HCT116 (cell line): ENCODE data around the gene DCAF15. TPM values are rescaled to one million over a fixed set of nuclear protein-coding genes. Genes with fewer than 3 reads are reported as not detected.

ENCODE experiments used
- ATAC-seq: fragments of 200-7000 bp; cut with Tn5 transposase; 2 replicates; pipeline ENCODE4 v1.9.1; 2020; ENCODE audit warnings: mild to moderate bottlenecking, moderate library complexity
- BruUV-seq: library from RNA; stranded (reverse); fragments of 400-500 nt; replicated peaks from 2 replicates; lab custom pipeline; 2021; lab: Mats Ljungman, UMichigan
- CTCF ChIA-PET: fragments of 300-600 bp; sonication (Branson Sonifier 250); formaldehyde crosslinking; loops from one replicate; lab custom pipeline; 2021; ENCODE audit warnings: antibody characterized with exemption; lab: Charles Lee
- POLR2A ChIA-PET: fragments of 300-600, 350-600 bp; sonication (Branson Sonifier 250); formaldehyde crosslinking; loops from one replicate; lab custom pipeline; 2021; ENCODE audit warnings: antibody characterized with exemption; lab: Charles Lee
- RAD21 ChIA-PET, 2 experiments: fragments of 300-600 bp; sonication (Branson Sonifier 250); formaldehyde crosslinking; loops; one replicate each; lab custom pipeline; 2023; ENCODE audit warnings: low total read pairs in 2 of 2; ENCODE audit not compliant: uncharacterized antibody in 2 of 2, unreplicated experiment in 2 of 2, low non-redundant PET in 1 of 2; lab: Charles Lee
- DNase-seq: peaks from one replicate; pipeline ENCODE4 v3.0.0-alpha.2; 2010; ENCODE audit warnings: low read depth, low spot score
- H2AFZ ChIP-seq: fragments of 200-600 bp; shearing (Covaris generic), sonication (generic); 2 replicates; pipeline ENCODE4 v1.6.1; 2017; ENCODE audit warnings: low read depth, mixed run types, mixed read lengths, antibody characterized with exemption, low read length; ENCODE audit not compliant: poor library complexity, severe bottlenecking
- H3K27ac ChIP-seq: 2 replicates; pipeline ENCODE4 v1.5.1; 2012; ENCODE audit warnings: low read depth, low read length
- H3K27me3 ChIP-seq: fragments of 200-600 bp; sonication (generic); 2 replicates; pipeline ENCODE4 v1.6.1; 2016; ENCODE audit warnings: mixed run types, low read length, mixed read lengths; ENCODE audit not compliant: insufficient read depth
- H3K36me3 ChIP-seq, 2 experiments: fragments of 200-500 bp in 1 of 2; fragments of 200-600 bp in 1 of 2; sonication (Bioruptor generic) in 1 of 2; sonication (generic) in 1 of 2; 2 replicates each; pipeline versions ENCODE4 v1.5.1 to v1.6.1; 2014 to 2016; ENCODE audit warnings: low read length in 2 of 2, inconsistent platforms in 1 of 2, mixed read lengths in 1 of 2, mixed run types in 1 of 2; ENCODE audit not compliant: insufficient read depth in 2 of 2, control insufficient read depth in 1 of 2
- H3K4me1 ChIP-seq, 2 experiments: fragments of 200-600 bp in 1 of 2; sonication (generic) in 1 of 2; 2 replicates each; pipeline versions ENCODE4 v1.5.1 to v1.6.1; 2012 to 2017; ENCODE audit warnings: low read length in 2 of 2, inconsistent platforms in 1 of 2, mild to moderate bottlenecking in 1 of 2, mixed read lengths in 1 of 2, mixed run types in 1 of 2, moderate library complexity in 1 of 2; ENCODE audit not compliant: insufficient read depth in 2 of 2, control insufficient read depth in 1 of 2
- H3K4me2 ChIP-seq: fragments of 200-600 bp; sonication (generic); 2 replicates; pipeline ENCODE4 v1.6.1; 2017; ENCODE audit warnings: mixed run types, low read length, mixed read lengths
- H3K4me3 ChIP-seq, 2 experiments: fragments of 200-600 bp in 1 of 2; sonication (generic) in 1 of 2; replicated peaks in 1 of 2; 2 replicates each; pipeline ENCODE4 v1.5.1; 2011 to 2016; ENCODE audit warnings: low read length in 2 of 2, control low read depth in 1 of 2, low read depth in 1 of 2, mild to moderate bottlenecking in 1 of 2, mixed read lengths in 1 of 2, mixed run types in 1 of 2
- H3K79me2 ChIP-seq: fragments of 200-600 bp; sonication (generic); 2 replicates; pipeline ENCODE4 v1.6.1; 2017; ENCODE audit warnings: mild to moderate bottlenecking, mixed run types, low read length, moderate library complexity, mixed read lengths; ENCODE audit not compliant: insufficient read depth
- H3K9ac ChIP-seq: fragments of 200-600 bp; sonication (generic); 2 replicates; pipeline ENCODE4 v1.6.1; 2016; ENCODE audit warnings: low read length, mixed read lengths
- H3K9me2 ChIP-seq: fragments of 200-600 bp; sonication (generic), shearing (Covaris generic); 2 replicates; pipeline ENCODE4 v1.6.1; 2017; ENCODE audit warnings: mixed run types, mild to moderate bottlenecking, moderate library complexity; ENCODE audit not compliant: insufficient read depth
- H3K9me3 ChIP-seq, 2 experiments: fragments of 200-500 bp in 1 of 2; fragments of 200-600 bp in 1 of 2; sonication (Bioruptor generic) in 1 of 2; sonication (generic) in 1 of 2; 2 replicates each; pipeline ENCODE4 v1.6.1; 2014 to 2017; ENCODE audit warnings: low read length in 2 of 2, mixed read lengths in 2 of 2, inconsistent platforms in 1 of 2, low read depth in 1 of 2, mild to moderate bottlenecking in 1 of 2, mixed run types in 1 of 2, moderate library complexity in 1 of 2; ENCODE audit not compliant: control insufficient read depth in 1 of 2, insufficient read depth in 1 of 2
- H4K20me1 ChIP-seq: fragments of 200-600 bp; sonication (generic), shearing (Covaris generic); 2 replicates; pipeline ENCODE4 v1.6.1; 2017; ENCODE audit warnings: mixed run types, mild to moderate bottlenecking, moderate library complexity; ENCODE audit not compliant: insufficient read depth
- ATF3 ChIP-seq: IDR thresholded peaks from 2 replicates; pipeline ENCODE4 v1.6.1; 2012
- CEBPB ChIP-seq: IDR thresholded peaks from 2 replicates; pipeline ENCODE4 v1.6.1; 2012; ENCODE audit warnings: low read depth
- CTCF ChIP-seq, 3 experiments: fragments of 200-600 bp in 1 of 3; sonication (generic) in 1 of 3; IDR thresholded peaks in 2 of 3; conservative IDR thresholded peaks in 1 of 3; 2 replicates each; pipeline ENCODE4 v1.5.1; 2012 to 2017; ENCODE audit warnings: low read depth in 2 of 3, low read length in 2 of 3, antibody characterized with exemption in 1 of 3, borderline replicate concordance in 1 of 3, control low read depth in 1 of 3, mild to moderate bottlenecking in 1 of 3, mixed read lengths in 1 of 3, mixed run types in 1 of 3, moderate library complexity in 1 of 3; ENCODE audit not compliant: insufficient read depth in 1 of 3
- EZH2 ChIP-seq: fragments of 200-600 bp; sonication (generic); IDR thresholded peaks from 2 replicates; pipeline ENCODE4 v1.6.1; 2017; ENCODE audit warnings: antibody characterized with exemption, mixed run types
- JUND ChIP-seq: IDR thresholded peaks from 2 replicates; pipeline ENCODE4 v1.6.1; 2012
- MAX ChIP-seq: IDR thresholded peaks from 2 replicates; pipeline ENCODE4 v1.6.1; 2012
- POLR2AphosphoS5 ChIP-seq: IDR thresholded peaks from 2 replicates; pipeline ENCODE4 v1.6.1; 2011; ENCODE audit warnings: mild to moderate bottlenecking, low read depth, low read length, moderate library complexity
- RAD21 ChIP-seq: IDR thresholded peaks from 2 replicates; pipeline ENCODE4 v1.6.1; 2012; ENCODE audit warnings: low read depth, mild to moderate bottlenecking
- SIN3A ChIP-seq: IDR thresholded peaks from 2 replicates; pipeline ENCODE4 v1.6.1; 2012; ENCODE audit warnings: low read depth
- SP1 ChIP-seq: IDR thresholded peaks from 2 replicates; pipeline ENCODE4 v1.6.1; 2012; ENCODE audit warnings: low read depth
- SRF ChIP-seq: IDR thresholded peaks from 2 replicates; pipeline ENCODE4 v1.6.1; 2012; ENCODE audit warnings: low read depth
- TCF7L2 ChIP-seq: IDR thresholded peaks from 2 replicates; pipeline ENCODE4 v1.7.0; 2011; ENCODE audit warnings: borderline replicate concordance, inconsistent platforms; ENCODE audit not compliant: insufficient read depth, insufficient read length; ENCODE audit errors: extremely low read depth
- intact Hi-C: fragments of 100-400 bp; cut with micrococcal nuclease; formaldehyde crosslinking; loops from 2 replicates; pipeline ENCODE4 v1.10.0; 2022
- total RNA-seq: library from RNA; stranded (reverse); gene quantifications from one replicate; pipeline ENCODE4 v1.2.1, GENCODE V29; 2021; ENCODE audit not compliant: unreplicated experiment

The DCAF15 gene
- total RNA-seq, 1 experiment from 2014 or later, result 46.2 TPM

DNA sequence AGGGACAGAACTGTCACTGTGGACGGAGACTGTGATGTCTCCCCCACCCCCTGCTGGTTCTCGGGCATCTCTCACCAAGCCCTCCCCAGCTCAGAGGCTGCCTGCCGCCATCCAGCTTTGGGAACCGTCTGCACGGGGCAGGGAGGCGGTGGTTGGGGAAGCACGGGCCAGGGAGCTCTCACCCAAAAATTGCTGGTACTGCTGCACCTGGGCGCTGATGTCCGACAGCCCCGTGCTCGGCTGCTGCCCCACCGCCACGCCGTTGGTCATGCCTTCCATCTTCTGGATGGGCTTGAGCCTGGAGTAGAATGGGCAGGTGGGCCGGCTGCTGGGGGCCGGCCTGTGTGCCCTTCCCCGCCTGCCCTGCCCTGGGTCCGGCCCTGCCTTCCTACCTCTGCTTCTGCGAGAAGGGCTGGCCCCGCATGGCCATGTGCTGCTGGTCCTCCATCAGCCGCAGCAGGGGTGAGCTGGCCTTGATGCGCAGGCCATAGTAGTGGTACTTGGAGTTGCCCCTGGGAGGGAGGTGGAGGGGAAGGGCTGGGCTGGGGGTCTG is 16.1 kb downstream of the DCAF15 start:
- intact Hi-C loops, result no loop called here
- H3K9ac ChIP-seq, result no peak overlapping the region
- no peaks in the 10 kb centered on the region for H3K9me2 ChIP-seq
- no peaks in the 10 kb centered on the region for H4K20me1 ChIP-seq
- DNase-seq (no peak), ATAC-seq (no peak)
- H3K4me3 ChIP-seq, result no peak overlapping the region
- H3K4me2 ChIP-seq, result no peak overlapping the region
- no TSS peak for BruUV-seq
- no peak for TF ChIP-seq JUND
- no peak for TF ChIP-seq SRF
- TF ChIP-seq EZH2, result no peak
- no peak for TF ChIP-seq CTCF (IDR thresholded peaks at IDR 0.05 in 2 of 3, conservative IDR thresholded peaks at IDR 0.05 in 1 of 3; ENCODE audit: borderline replicate concordance in 1 of 3, insufficient read depth in 1 of 3, low read depth in 2 of 3, low read length in 2 of 3)
- TF ChIP-seq SIN3A, result no peak
- TF ChIP-seq ATF3, result no peak
- no peak for TF ChIP-seq CEBPB
- no peak for TF ChIP-seq SP1
- TF ChIP-seq POLR2AphosphoS5, result no peak
- TF ChIP-seq RAD21, result no peak
- TF ChIP-seq MAX, result no peak
- TF ChIP-seq TCF7L2, result no peak
- TF ChIP-seq, all 23 proteins: peak for 0
- Histone ChIP-seq H3K27me3 (no peaks in the 10 kb centered on the region), H3K4me1 (no peaks in the 10 kb centered on the region), H3K9me3 (no peaks in the 10 kb centered on the region), H2AFZ (no peak overlapping the region), H3K27ac (no peak overlapping the region), H3K36me3 (peaks cover 0 to 4% of the 10 kb centered on the region in 2 experiments; a peak in 2 of 4 replicates), H3K79me2 (no peaks in the 10 kb centered on the region)
- CTCF ChIA-PET, result no interaction called here
- POLR2A ChIA-PET, result no interaction called here
- RAD21 ChIA-PET, result no interaction called here
